ENCODE data around the gene GABPB2.
A peak's percentile ranks its signal among the peaks of the same experiment; 100 is the strongest.

The GABPB2 gene

GRCh38 chr1:151164732-151165280, 94.2 kb downstream of the GABPB2 start:
- Mint-ChIP-seq H3K9me3 (no peaks in the 10 kb centered on the region), H3K4me3 (peak overlapping the region; percentile 94 to 97 (median 95)), H3K27me3 (ENCODE audit: low read depth) (no peaks in the 10 kb centered on the region), H3K36me3 (ENCODE audit: low read depth) (peaks cover 28% of the 10 kb centered on the region), H3K27ac (peak overlapping the region; percentile 97 to 99 (median 98)), H3K4me1 (peaks cover 18% of the 10 kb centered on the region)
- no peak for TF ChIP-seq CTCF (IDR thresholded peaks at IDR 0.05; ENCODE audit: unreplicated experiment in 3 of 3)

- H3K36me3 Mint-ChIP-seq (ENCODE audit: low read depth): peaks cover 28% of the 10 kb centered on the region
These were observed 94.7 kb downstream of the GABPB2 start for GRCh38 chr1:151165281-151165737.

GRCh38 chr1:151165738-151166504, 95.4 kb downstream of the GABPB2 start, which contains the start of the genes LYSMD1 and SCNM1:
TSS of gene LYSMD1 (minus strand) at chr1:151165902. CDS start at chr1:151165258, 644 bp downstream.
TSS of gene SCNM1 (plus strand) at chr1:151166144. CDS start at chr1:151166153, 9 bp downstream.
- Mint-ChIP-seq H3K27me3 (ENCODE audit: low read depth) (no peaks in the 10 kb centered on the region), H3K9me3 (no peaks in the 10 kb centered on the region), H3K36me3 (ENCODE audit: low read depth) (peaks cover 27% of the 10 kb centered on the region), H3K4me3 (peak within 1 kb of the TSS; percentile 94 to 97 (median 95)), H3K27ac (peak within 1 kb of the TSS; percentile 97 to 99 (median 98)), H3K4me1 (peaks cover 18% of the 10 kb centered on the region)
- TF ChIP-seq CTCF (IDR thresholded peaks at IDR 0.05; ENCODE audit: unreplicated experiment in 3 of 3): no peak

More at GRCh38 chr1:151165281-151165737, 94.7 kb downstream of the GABPB2 start:
- H3K4me3 Mint-ChIP-seq: peak overlapping the region; percentile 94 to 97 (median 95)
- no peak for TF ChIP-seq CTCF (IDR thresholded peaks at IDR 0.05; ENCODE audit: unreplicated experiment in 3 of 3)
- H3K27me3 Mint-ChIP-seq (ENCODE audit: low read depth): no peaks in the 10 kb centered on the region
- H3K27ac Mint-ChIP-seq: peak overlapping the region; percentile 97 to 99 (median 98)
- H3K9me3 Mint-ChIP-seq: no peaks in the 10 kb centered on the region
- H3K4me1 Mint-ChIP-seq: peaks cover 18% of the 10 kb centered on the region

GRCh38 chr1:151166505-151166956, 96.0 kb downstream of the GABPB2 start:
- Mint-ChIP-seq H3K9me3 (no peaks in the 10 kb centered on the region), H3K4me3 (peak overlapping the region; percentile 94 to 97 (median 95)), H3K27ac (peak overlapping the region; percentile 97 to 99 (median 98)), H3K36me3 (ENCODE audit: low read depth) (peaks cover 27% of the 10 kb centered on the region), H3K27me3 (ENCODE audit: low read depth) (no peaks in the 10 kb centered on the region), H3K4me1 (peaks cover 18% of the 10 kb centered on the region)
- TF ChIP-seq CTCF (IDR thresholded peaks at IDR 0.05; ENCODE audit: unreplicated experiment in 3 of 3): no peak

- H3K36me3 Mint-ChIP-seq (ENCODE audit: low read depth): peaks cover 25% of the 10 kb centered on the region
These were observed 96.6 kb downstream of the GABPB2 start for GRCh38 chr1:151167116-151167515.

More at GRCh38 chr1:151167116-151167515, 96.6 kb downstream of the GABPB2 start:
- Mint-ChIP-seq H3K4me1 (peaks cover 18% of the 10 kb centered on the region), H3K27ac (peak overlapping the region in 1 of 3 experiments; percentile 99), H3K9me3 (no peaks in the 10 kb centered on the region), H3K27me3 (ENCODE audit: low read depth) (no peaks in the 10 kb centered on the region), H3K4me3 (peak overlapping the region; percentile 94 to 97 (median 95))
- no peak for TF ChIP-seq CTCF (IDR thresholded peaks at IDR 0.05; ENCODE audit: unreplicated experiment in 3 of 3)

Data from nephron (organoid).